Cortex of kidney (tissue), 1 donor: ENCODE results near the gene ARSB.
A peak's percentile ranks its signal among the peaks of the same experiment; 100 is the strongest.
"Not testable (repeated sequence)": the region's sequence is repeated elsewhere in the genome, so short reads cannot be mapped to it uniquely, and the experiment has no call there.

Source experiments
- DNase-seq: peaks from one replicate; lab custom pipeline; 2025; lab: John Stamatoyannopoulos, UW

The ARSB gene

DNA sequence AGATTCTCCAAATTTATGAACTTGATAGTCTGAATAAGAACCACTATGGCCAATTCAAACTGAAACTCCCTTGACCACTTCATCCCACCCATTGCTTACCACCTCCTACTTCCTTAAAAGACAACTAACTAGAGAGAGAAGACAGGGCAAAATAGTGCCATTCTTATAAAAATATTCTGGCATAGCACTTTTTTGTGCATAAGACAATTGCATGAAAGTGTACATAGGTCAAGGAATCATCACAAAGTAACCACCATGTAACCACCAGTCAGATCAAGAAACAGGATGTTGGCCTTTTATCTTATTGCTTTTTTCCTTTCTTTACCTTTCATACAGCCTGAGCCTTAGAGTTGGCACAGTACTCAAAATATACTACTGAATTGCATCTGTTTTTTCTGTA lies 8.1 kb upstream of the ARSB start:
- no peak for DNase-seq

DNA sequence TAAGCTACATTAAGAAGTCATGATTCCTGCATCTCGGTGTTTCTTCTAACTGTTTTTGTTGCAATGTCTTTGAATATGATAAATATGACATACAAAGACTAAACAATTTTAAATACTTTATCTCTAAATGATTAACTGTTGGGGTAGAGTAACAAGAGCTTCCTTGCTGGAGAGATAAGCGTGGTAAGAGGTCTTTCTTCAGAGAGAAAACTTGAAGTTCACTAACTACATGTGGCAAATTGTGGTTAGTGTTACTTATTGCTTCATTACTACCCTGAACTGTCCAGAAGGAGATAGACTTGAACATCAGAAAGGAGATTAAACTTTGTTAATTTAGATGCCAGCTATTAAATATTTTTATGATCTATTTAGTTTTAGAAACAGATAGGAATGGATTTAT lies 7.0 kb upstream of the ARSB start:
- DNase-seq, result no peak

DNA sequence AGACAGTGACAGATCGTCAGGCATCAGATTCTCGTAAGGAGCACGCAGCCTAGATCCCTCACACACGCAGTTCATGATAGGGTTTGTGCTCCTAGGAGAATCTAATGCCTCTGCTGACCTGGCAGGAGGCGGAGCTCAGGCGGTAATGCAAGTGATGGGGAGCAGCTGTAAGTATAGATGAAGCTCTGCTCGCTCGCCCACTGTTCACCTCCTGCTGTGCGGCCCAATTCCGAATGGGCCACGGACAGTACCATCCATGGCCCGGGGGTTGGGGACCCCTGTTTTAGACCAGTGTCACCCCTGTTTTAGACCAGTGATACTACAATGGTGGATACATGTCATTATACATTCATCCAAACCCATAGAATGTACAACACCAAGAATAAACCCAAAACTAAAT lies 4.0 kb upstream of the ARSB start:
- DNase-seq, result no peak

DNA sequence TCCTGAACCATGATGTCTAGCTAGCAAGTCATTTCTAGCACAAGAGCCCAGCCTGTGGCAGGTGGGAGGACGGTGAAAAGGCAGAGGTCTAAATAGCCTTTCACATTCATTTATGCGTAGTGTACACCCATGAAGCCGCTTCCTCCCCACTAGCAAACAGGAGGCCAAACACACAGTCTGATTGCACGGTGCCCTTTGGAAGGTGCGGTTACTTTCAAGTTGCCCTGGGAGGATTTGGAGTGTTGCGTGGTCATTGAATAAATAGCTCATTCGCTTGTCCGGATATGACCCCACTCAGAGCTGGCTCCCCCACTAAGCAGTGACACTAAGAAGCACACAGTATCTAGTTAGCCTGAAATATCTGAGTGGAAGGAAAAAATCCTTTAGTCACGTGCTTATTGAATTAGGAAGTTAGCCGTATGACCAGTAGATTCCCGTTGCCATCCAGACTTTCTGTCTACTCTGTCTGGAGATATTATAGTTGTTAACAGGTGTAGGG lies 664 bp upstream of the ARSB start:
- no peak for DNase-seq

DNA sequence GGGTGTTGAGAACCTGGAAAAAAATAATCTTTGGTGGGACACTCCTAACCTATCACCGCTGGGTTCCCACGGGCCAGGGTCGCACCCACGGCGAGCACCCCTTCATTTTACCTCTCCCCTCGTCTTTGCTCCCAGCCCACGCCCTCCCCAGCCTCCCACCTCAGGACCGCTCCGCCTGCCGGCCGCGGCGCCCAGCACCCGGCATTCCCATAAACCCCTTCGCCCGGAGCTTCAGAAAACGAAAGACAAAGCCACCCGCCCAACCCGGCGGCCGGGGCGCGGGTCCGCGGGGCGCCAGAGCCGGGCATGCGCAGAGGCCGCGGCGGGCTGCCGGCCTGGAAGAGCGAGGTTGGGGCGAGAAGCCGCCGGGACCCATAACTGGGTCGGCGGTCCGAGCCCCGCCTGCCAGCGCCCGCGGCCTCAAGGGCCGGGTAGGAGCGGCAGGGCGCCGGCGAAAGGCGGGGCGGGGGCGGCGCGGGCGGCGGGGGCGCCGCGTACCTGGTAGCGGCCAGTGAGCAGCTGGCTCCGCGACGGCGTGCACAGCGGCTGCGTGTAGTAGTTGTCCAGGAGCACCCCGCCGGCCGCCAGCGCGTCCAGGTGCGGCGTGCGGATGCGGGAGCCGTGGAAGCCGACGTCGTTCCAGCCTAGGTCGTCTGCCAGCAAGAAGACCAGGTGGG lies 533 bp downstream of the ARSB start:
- DNase-seq, result peak; percentile 47

DNA sequence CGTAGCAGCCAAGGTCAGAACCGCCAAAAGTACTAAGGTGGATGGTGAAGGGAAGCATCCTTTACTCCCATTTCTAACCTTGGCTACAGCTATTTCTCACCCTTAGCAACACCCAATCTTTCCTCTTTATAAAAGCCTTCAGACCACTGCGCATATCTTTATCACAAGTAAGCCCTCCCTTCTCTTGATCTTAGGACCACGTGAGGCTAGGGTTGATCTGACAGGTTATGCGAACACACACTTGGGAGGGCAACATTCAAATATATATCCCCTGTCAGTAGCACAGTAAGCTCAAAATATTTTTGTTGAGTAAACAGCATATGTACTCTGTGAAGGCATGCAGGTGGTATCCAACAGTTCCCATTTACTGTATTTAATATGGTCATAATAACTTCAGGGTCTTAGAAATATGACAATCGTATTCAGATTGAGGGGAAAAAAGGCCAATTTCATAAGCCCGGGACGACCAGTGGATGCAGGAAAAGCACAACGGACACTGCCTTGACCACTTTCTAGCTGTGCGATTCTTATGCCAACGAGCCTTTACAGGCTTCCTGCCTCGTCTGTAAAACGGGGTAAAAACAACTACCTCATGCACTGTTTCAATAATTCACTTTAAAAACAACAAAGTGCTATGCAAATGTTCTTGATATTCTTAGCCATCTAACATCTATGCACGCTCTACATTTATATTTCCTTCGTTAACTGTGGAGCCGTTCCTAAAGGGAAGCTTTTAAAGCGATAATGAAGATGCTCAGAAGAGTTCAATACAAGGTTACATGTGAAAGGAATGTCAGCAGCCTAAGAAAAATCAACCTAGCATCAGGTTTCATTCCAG lies 1.3 kb downstream of the ARSB start:
- no peak for DNase-seq

DNA sequence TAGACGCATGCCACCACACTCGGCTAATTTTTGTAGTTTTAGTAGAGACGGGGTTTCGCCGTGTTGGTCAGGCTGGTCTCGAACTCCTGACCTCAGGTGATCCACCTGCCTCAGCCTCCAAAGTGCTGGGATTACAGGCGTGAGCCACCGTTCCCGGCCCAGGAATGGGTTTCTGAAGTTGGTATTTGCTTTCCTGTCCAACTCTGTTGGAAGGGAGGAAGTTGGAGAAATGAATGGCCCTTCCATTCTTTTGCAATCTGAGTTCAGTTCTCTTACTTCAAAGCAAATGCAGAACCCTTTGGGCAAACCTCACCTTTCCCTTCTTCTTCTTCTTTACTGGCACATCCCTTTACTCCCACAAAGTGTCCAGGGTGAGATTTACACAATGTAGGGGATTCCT lies 1.9 kb downstream of the ARSB start:
- DNase-seq, result not testable (repeated sequence)

DNA sequence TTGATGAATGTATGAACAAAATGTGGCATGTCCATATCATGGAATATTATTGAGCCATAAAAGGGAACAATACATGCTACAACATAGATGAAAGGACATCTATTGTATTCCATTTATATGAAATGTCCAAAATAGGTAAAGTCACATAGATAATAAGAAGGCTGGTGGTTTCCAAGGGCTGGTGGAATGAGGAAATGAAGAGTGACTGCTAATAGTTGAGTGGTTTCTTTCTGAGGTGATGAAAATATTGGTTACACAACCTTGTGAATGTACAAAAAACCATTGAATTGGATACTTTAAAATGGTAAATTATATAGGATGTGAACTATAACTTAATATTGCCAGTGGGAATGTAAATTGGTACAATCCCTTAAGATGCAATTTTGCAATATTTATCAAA lies 5.2 kb downstream of the ARSB start:
- no peak for DNase-seq

DNA sequence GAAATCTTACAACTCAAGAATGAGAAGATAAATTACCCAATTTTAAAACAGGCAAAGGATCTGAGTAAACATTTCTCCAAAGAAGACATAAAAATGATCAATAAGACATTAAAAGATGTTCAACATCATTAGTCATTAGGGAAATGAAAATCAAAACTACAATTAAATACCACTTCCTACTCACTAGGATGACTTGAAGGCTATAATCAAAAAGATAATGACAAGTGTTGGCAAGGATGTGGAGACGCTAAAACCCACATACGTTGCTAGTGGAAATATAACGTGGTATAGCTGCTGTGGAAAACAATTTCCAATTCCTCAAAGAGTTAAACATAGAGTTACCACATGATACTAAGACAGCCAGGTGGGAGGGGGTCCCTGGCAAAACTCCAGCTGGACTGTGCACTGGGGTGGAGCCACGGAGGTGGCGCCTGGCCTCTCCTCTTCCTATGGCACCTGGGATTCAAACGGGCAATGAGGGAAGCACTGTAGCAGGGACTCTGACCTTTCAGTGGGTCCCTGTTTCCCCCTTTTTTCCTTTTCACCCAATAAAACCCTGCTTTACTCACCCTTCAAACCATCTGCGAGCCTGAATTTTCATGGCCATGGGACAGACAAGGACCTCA lies 5.9 kb downstream of the ARSB start:
- DNase-seq, result no peak

DNA sequence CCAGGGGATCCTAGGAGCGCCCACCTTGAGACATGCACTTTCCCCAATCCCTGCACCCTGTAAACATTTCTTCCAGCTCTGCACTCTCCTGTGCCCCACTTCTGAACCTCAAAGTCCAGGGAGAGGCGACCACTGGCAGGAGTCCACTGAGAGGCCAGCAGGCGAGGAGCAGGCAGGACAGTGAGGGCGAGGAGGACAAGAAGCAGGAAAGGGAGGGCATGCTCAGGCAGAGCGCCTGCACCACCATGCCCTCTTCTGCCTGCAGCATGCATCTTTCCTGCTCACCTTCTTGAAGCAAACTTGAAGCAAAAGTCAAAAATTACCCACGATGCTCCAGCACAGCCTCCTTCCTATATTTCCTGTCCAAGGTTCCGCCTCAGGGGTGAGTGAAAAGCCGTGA lies 10.1 kb downstream of the ARSB start:
- DNase-seq, result peak; percentile 11

DNA sequence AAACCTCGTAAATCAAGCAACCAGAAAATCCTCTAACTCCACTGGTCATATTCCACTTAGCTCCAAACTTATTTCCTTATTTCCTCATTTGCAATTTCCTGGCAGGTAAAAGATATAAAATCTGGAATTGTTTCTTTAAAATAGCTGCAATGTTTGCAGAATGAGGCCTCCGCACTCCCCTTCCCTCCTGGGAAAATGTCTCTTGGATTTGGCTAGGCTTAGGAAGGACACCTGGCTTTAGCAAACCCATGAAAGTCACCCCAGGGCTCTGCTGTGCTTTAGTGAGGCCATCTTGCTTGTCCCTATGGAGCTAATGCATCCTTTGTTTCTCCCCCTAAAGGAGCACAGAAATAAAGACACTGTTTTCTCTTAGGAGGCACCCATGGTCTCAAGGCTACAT lies 10.5 kb downstream of the ARSB start:
- no peak for DNase-seq

DNA sequence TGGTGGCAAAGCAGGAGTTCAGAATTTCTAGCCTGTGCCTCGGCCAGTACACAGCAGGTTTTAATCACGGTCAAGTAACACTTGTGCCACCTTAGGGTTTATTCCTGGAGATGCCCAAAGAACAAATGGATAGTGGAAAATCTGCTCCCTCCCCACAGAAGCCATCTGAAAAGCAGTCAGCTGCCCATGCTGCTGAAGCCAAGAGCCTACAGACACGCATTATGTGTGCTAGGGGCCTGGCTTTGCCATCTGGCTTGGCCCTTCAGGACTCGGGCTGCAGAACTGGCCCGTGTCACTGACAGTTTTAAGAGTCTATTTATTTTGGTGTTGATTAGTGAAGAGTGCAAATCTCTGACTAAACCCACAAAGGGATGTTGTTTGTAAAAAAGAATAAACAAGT lies 11.1 kb downstream of the ARSB start:
- DNase-seq, result no peak

DNA sequence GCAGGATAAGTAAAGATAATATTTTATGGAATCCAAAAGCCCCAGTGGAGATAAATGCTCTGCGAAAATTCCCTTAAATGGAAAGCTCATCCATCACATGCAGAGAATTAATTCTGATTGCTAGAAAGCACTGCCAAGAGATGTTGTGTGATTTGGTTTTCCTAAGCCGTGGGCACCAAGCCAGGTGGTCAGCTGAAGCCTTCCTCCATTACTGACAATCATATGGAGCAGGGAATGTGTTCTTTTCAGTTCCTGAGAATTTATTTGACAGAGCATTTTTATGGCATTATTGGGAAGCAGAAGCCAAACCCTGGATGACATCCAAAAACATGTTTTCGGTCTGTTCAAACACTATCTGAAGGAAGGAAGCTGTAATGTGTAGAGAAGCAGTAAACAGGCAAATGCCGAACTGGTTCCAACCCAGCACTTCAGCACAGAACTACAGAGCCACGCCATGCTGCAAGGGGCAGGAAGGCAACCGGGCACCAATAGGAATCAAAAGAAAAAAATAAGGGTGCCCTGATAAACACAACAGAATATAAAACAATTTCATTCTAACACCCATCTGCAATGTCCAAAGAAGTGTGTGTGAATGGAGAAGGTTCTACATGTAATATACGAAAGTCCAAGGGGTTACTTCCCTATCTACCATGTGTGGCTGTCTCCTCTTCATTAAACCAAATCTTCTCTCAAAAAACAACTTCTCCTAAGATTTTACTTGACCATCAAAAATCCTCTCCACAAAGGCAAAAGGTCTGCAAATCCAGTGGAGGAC lies 12.3 kb downstream of the ARSB start:
- no peak for DNase-seq

DNA sequence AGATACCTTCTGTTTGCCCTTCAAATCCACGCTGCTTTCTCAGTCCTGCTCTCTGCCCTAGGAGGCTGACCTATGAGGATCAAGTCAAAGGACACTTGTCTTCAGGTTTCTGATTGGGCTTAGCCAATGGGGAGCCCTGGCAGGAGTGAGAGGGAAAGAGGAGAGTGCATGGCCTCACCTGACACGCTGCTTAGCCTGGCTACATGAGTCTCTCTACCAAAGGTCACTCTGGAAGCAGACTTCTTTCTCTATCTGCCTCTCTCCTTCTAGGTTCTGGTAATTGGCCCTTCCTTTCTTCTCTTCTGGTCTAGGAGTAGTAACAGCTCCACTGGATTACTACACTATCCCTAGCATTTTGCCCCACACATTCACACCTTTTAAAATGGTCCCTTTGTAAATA lies 13.1 kb downstream of the ARSB start:
- DNase-seq, result no peak

DNA sequence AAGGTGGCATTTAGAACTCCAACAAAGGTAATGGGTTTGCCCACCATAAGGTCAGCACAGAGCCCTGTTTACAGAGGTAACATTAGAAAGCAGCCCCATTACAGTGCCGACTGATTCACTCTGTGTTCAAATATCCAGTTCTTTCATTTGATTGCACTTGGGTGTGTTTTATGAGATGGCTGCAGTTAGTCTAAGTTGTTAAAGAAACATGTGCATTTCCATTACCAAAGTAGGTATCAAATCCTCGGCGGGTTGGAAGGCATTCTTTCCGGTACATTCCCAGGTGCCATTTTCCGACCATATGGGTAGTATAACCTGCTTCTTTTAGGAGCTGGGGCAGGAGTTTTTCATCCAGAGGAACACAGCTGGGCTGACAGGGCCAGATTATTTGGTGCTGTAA lies 16.3 kb downstream of the ARSB start:
- no peak for DNase-seq

DNA sequence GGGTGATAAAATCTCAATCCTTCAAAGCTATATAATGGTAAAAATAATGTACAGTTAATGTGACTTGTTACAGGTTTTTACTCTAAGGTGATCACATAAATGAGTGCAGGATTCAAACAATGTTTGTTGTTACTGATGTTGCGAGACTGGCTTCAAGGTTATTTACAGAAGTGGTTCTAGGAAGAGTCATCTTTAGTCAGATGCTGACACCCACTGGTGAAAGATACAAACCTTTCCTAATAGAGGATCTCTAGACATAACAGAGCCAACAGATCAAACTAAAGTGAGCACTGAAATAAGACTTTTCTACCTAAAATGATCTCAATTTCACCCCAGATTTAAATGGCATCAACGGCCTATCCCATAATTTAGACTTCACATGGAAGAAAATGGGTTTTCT lies 20.2 kb downstream of the ARSB start:
- DNase-seq, result no peak

DNA sequence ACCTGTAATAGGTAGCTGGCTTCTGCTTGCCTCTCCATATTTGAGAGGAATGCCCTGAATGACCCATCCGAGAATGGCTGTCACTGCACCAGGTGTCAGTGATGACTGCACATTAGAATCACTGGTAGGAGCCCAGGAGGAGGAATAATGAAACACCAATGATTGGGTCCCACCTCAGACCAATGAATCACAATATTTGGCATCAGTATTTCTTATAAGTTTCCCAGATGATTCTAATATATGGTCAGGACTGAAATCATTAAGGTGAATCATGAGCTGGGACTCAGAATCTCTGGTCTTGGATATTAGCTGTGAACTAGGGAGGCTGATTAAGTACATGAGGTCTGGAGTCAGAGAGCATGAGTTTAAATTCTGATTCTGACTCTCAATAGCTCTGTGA lies 23.4 kb downstream of the ARSB start:
- no peak for DNase-seq

DNA sequence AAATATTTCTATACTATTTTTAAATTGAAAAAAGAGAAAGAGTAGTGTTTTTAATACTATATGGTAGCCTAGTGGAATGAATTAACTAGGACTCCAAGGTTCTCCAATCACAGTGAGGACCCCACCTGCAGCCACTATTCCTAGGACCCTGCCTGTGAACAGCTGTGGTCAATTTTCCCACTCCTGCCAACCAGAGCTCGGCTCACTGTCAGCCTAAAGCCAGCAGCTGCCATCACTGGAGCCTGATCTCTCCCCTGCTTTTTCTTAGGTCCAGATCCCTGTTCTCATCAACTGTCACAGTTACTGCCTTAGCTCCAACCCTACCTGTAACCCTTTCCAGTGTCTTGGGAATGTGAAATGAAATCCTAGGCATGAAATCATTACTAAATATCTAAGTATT lies 25.3 kb downstream of the ARSB start:
- DNase-seq, result no peak

DNA sequence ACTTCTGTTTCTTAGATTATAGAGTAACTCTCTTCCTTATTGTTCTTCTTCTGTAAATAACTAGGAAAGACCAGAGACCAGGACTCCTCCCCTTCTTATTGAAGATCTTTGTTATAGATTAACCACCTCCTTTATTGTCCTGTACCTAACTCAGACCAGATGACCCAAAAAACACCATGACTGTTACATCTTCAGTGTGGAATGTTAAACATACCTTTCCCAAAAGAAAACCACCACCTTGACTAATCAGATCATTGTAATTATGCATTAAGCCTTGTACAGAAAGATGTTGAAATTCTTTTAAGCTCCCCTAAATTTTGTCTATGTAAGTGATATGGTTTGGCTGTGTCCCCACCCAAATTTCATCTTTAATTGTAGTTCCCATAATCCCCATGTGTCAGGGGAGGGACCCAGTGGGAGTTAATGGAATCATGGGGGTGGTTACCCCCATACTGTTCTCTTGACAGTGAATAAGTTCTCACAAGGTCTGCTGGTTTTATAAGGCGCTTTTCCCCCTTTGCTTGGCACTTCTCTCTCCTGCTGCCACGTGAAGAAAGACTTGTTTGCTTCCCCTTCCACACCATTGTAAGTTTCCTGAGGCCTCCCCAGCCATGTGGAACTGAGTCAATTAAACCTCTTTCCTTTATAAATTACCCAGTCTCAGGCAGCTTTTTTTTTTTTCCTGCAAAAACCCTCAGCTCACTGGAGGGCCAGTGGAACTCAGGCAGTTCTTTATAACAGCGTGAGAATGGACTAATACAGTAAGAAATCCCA lies 26.3 kb downstream of the ARSB start:
- DNase-seq, result no peak

DNA sequence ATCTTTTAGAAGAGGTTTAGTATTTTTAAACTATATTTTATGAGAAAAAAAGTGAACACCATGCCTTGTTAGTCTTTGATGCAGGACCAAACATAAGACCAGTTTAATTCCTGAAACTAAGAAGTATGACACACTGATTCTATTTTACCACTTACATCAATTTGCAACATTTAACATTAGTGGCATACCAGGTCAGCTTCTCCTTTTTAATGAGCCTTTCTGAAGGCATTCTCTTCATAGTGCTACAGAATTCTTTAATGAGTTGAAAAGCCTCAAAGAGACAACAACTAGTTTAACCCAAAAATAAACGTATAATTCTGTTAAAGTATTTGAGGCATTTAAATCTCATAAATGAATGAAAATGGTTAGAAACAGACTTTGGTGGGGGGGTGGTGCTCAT lies 28.2 kb downstream of the ARSB start:
- no peak for DNase-seq

DNA sequence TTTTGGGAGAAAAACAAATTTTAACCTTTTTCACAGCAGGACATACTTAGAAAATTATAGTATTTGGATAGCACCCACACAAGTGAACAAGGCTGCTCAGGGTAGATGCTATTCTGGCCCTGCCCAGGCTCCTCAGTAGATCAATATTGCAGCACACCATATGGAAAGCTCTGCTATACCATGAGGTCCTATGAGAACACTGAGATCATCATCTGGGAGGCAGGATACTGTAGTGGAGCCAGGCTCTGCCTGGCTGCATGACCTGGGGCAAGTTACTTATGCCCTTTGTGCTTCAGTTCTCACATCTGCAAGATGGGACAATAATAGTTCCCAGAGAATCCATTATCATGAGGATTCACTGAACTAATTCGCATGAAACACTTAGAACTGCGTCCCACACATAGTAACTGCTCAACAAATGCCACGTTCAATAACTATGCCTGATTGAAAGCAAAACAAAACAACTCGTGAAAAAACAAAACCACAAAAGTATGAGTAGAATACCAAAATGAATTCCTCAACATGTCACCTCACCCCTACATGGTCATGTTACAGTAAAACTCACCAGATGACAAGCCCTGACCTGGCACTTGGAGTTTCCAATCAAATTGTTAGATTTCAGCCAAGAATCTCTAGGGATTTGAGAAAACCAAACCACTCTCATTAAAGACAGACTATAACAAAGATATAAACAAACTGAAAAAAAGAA lies 31.9 kb downstream of the ARSB start:
- no peak for DNase-seq
